ENCODE results near the gene C4orf54.

C4orf54 gene

GRCh38 chr4:99617374-99617773 is 40.3 kb downstream of the C4orf54 start:
- DNase-seq, result no peak

GRCh38 chr4:99615170-99615820 is 42.3 kb downstream of the C4orf54 start:
- DNase-seq, result no peak

GRCh38 chr4:99614491-99614890 is 43.1 kb downstream of the C4orf54 start:
- no peak for DNase-seq

GRCh38 chr4:99612704-99613103 is 44.9 kb downstream of the C4orf54 start:
- DNase-seq, result no peak

GRCh38 chr4:99612281-99612680 is 45.3 kb downstream of the C4orf54 start:
- DNase-seq, result no peak

GRCh38 chr4:99610605-99611175 is 46.9 kb downstream of the C4orf54 start:
- DNase-seq, result no peak

- DNase-seq, result no peak
Measured at GRCh38 chr4:99608417-99608816, 49.2 kb downstream of the C4orf54 start.

Data from NCI-H2029 treated with DMSO at 0.1 percent for 48 hours (cell line).